Ectodermal cell (in vitro differentiated cells): ENCODE data around the gene HEG1.
"Not testable (repeated sequence)": the region's sequence is repeated elsewhere in the genome, so short reads cannot be mapped to it uniquely, and the experiment has no call there.

Source experiments
- H3K27ac ChIP-seq: 2 replicates; pipeline ENCODE4 v1.7.0; 2013; ENCODE audit warnings: mild to moderate bottlenecking, low read depth, low read length; ENCODE audit not compliant: insufficient read depth, poor library complexity, severe bottlenecking
- H3K27me3 ChIP-seq: 2 replicates; pipeline ENCODE4 v1.7.0; 2013; ENCODE audit warnings: mild to moderate bottlenecking, low read length; ENCODE audit not compliant: insufficient read depth, control insufficient read depth, poor library complexity, severe bottlenecking
- H3K36me3 ChIP-seq: one replicate; pipeline ENCODE4 v1.7.0; 2013; ENCODE audit warnings: low read length; ENCODE audit not compliant: control insufficient read depth, insufficient read depth
- H3K4me1 ChIP-seq: one replicate; pipeline ENCODE4 v1.7.0; 2013; ENCODE audit warnings: low read length; ENCODE audit not compliant: control insufficient read depth, insufficient read depth
- H3K4me3 ChIP-seq: 2 replicates; pipeline ENCODE4 v1.7.0; 2013; ENCODE audit warnings: low read depth, low read length, control low read depth; ENCODE audit not compliant: insufficient read depth
- H3K9me3 ChIP-seq: 2 replicates; pipeline ENCODE4 v1.7.0; 2013; ENCODE audit warnings: mild to moderate bottlenecking, low read length, moderate library complexity; ENCODE audit not compliant: control insufficient read depth
- WGBS, 2 experiments: methylation state at CpG; one replicate each; pipeline ENCODE4 v1.1.7; 2013; ENCODE audit warnings: missing lambda C conversion rate in 2 of 2; 5-methylcytosine and 5-hydroxymethylcytosine counted together

Gene HEG1

GRCh38 chr3:125085166-125085565, 29.4 kb upstream of the HEG1 start:
- Histone ChIP-seq H3K27ac (no peak overlapping the region), H3K9me3 (no peaks in the 10 kb centered on the region)

GRCh38 chr3:125083776-125084175, 28.0 kb upstream of the HEG1 start:
- 85 to 87% methylated on average over 10 of the region's 10 CpGs for WGBS, 2 experiments
- no peak overlapping the region for H3K4me3 ChIP-seq
- no peaks in the 10 kb centered on the region for H3K4me1 ChIP-seq
- no peak overlapping the region for H3K27ac ChIP-seq
- H3K36me3 ChIP-seq: no peaks in the 10 kb centered on the region
- no peaks in the 10 kb centered on the region for H3K27me3 ChIP-seq
- no peaks in the 10 kb centered on the region for H3K9me3 ChIP-seq

More at GRCh38 chr3:125085166-125085565, 29.4 kb upstream of the HEG1 start:
- H3K4me1 ChIP-seq: no peaks in the 10 kb centered on the region
- no peaks in the 10 kb centered on the region for H3K36me3 ChIP-seq
- H3K4me3 ChIP-seq: no peak overlapping the region
- H3K27me3 ChIP-seq: no peaks in the 10 kb centered on the region

- 76 to 84% methylated on average over 4 of the region's 4 CpGs for WGBS, 2 experiments
- not testable (repeated sequence) for H3K27ac ChIP-seq, H3K9me3 ChIP-seq, H3K4me3 ChIP-seq, H3K4me1 ChIP-seq, H3K27me3 ChIP-seq, H3K36me3 ChIP-seq
These were observed 26.5 kb upstream of the HEG1 start for GRCh38 chr3:125082339-125082738.

GRCh38 chr3:125080077-125080476, 24.3 kb upstream of the HEG1 start:
- Histone ChIP-seq H3K27ac (no peak overlapping the region), H3K4me3 (no peak overlapping the region), H3K36me3 (no peaks in the 10 kb centered on the region), H3K9me3 (no peaks in the 10 kb centered on the region), H3K4me1 (peaks cover 10% of the 10 kb centered on the region), H3K27me3 (no peaks in the 10 kb centered on the region)
- 93 to 96% methylated on average over 1 of the region's 1 CpG for WGBS, 2 experiments

GRCh38 chr3:125079675-125080045, 23.9 kb upstream of the HEG1 start:
- Histone ChIP-seq H3K9me3 (no peaks in the 10 kb centered on the region), H3K36me3 (no peaks in the 10 kb centered on the region), H3K27me3 (no peaks in the 10 kb centered on the region), H3K4me1 (peaks cover 10% of the 10 kb centered on the region), H3K27ac (no peak overlapping the region), H3K4me3 (no peak overlapping the region)
- WGBS, 2 experiments: 90 to 97% methylated on average over 1 of the region's 1 CpG

GRCh38 chr3:125078951-125079674, 23.3 kb upstream of the HEG1 start:
- Histone ChIP-seq H3K27ac (no peak overlapping the region), H3K4me1 (peaks cover 10% of the 10 kb centered on the region), H3K4me3 (no peak overlapping the region), H3K36me3 (no peaks in the 10 kb centered on the region), H3K9me3 (no peaks in the 10 kb centered on the region), H3K27me3 (no peaks in the 10 kb centered on the region)
- 90 to 91% methylated on average over 6 of the region's 6 CpGs for WGBS, 2 experiments

- 89% methylated on average over 3 of the region's 3 CpGs for WGBS, 2 experiments
- no peak overlapping the region for H3K27ac ChIP-seq
These were observed 22.1 kb upstream of the HEG1 start for GRCh38 chr3:125077864-125078263.

GRCh38 chr3:125076464-125076863, 20.7 kb upstream of the HEG1 start:
- Histone ChIP-seq H3K36me3 (no peaks in the 10 kb centered on the region), H3K9me3 (no peaks in the 10 kb centered on the region), H3K4me3 (no peak overlapping the region), H3K27ac (no peak overlapping the region), H3K4me1 (peaks cover 10% of the 10 kb centered on the region), H3K27me3 (no peaks in the 10 kb centered on the region)
- WGBS, 2 experiments: 21 to 31% methylated on average over 1 of the region's 1 CpG

More at GRCh38 chr3:125077864-125078263, 22.1 kb upstream of the HEG1 start:
- Histone ChIP-seq H3K9me3 (no peaks in the 10 kb centered on the region), H3K4me1 (peaks cover 10% of the 10 kb centered on the region), H3K4me3 (no peak overlapping the region), H3K36me3 (no peaks in the 10 kb centered on the region), H3K27me3 (no peaks in the 10 kb centered on the region)

- 51 to 54% methylated on average over 3 of the region's 3 CpGs for WGBS, 2 experiments
- Histone ChIP-seq H3K27ac (no peak overlapping the region), H3K9me3 (no peaks in the 10 kb centered on the region), H3K4me3 (no peak overlapping the region), H3K27me3 (no peaks in the 10 kb centered on the region), H3K4me1 (peaks cover 10% of the 10 kb centered on the region), H3K36me3 (no peaks in the 10 kb centered on the region)
These were observed 19.9 kb upstream of the HEG1 start for GRCh38 chr3:125075738-125076137.

- H3K27ac ChIP-seq: no peak overlapping the region
- WGBS, 2 experiments: 93 to 94% methylated on average over 7 of the region's 7 CpGs
- no peaks in the 10 kb centered on the region for H3K27me3 ChIP-seq
- H3K36me3 ChIP-seq: no peaks in the 10 kb centered on the region
- no peaks in the 10 kb centered on the region for H3K9me3 ChIP-seq
- peaks cover 10% of the 10 kb centered on the region for H3K4me1 ChIP-seq
- H3K4me3 ChIP-seq: no peak overlapping the region
These were observed 17.7 kb upstream of the HEG1 start for GRCh38 chr3:125073390-125073905.
